Lower lobe of right lung (tissue), 2 donors: ENCODE measurements around the gene TMEM44. TPM values are rescaled to one million over a fixed set of nuclear protein-coding genes. Genes with fewer than 3 reads are reported as not detected.
"Not testable (repeated sequence)": the region's sequence is repeated elsewhere in the genome, so short reads cannot be mapped to it uniquely, and the experiment has no call there.

ENCODE experiments used
- ATAC-seq, 2 donors: fragments of 200-7000 bp; cut with Tn5 transposase; one replicate each; pipeline ENCODE4 v1.9.1; 2020 to 2022; ENCODE audit warnings: mild to moderate bottlenecking in 2 of 2, moderate library complexity in 2 of 2
- DNase-seq: peaks from one replicate; pipeline ENCODE4 v3.0.0-alpha.2; 2020
- H3K27ac ChIP-seq: fragments of 200-600 bp; one replicate; pipeline ENCODE4 v1.8.0; 2022
- H3K27me3 ChIP-seq: fragments of 200-600 bp; one replicate; pipeline ENCODE4 v1.8.0; 2022; ENCODE audit warnings: low read depth
- H3K36me3 ChIP-seq: fragments of 200-600 bp; one replicate; pipeline ENCODE4 v1.8.0; 2022; ENCODE audit warnings: mild to moderate bottlenecking
- H3K4me1 ChIP-seq: fragments of 200-600 bp; one replicate; pipeline ENCODE4 v1.8.0; 2022
- H3K4me3 ChIP-seq: fragments of 200-600 bp; one replicate; pipeline ENCODE4 v1.8.0; 2022; ENCODE audit warnings: mild to moderate bottlenecking
- H3K9me3 ChIP-seq: fragments of 200-600 bp; one replicate; pipeline ENCODE4 v1.8.0; 2022
- intact Hi-C: fragments of 100-400 bp; cut with DNase I; formaldehyde crosslinking; loops from one replicate; pipeline ENCODE4 v1.11.0; 2022
- total RNA-seq: library from RNA; stranded (reverse); fragmentation: NEBNext Ultra II Directional; extraction: Animal tissue kit (Norgen Biotek cat#: 25700); gene quantifications from one replicate; pipeline ENCODE4 v1.2.1, GENCODE V29; 2021
- TF ChIP-seq, protein P1 (sequence below): fragments of 200-600 bp; IDR thresholded peaks from one replicate; pipeline ENCODE4 v1.8.0; 2022; ENCODE audit warnings: antibody characterized with exemption, mild to moderate bottlenecking
- donor health status: DM: no; HTN: yes; CAD: no; lungs with severe emphysema.

The TMEM44 gene
- total RNA-seq, 1 donor from 2014 or later, result 22.7 TPM

- intact Hi-C loops, result no loop called here
- peak overlapping the region; percentile 68 for H3K4me3 ChIP-seq
- peaks cover 10% of the 10 kb centered on the region for H3K4me1 ChIP-seq
- H3K27ac ChIP-seq, result peak overlapping the region; percentile 81
- no peak for DNase-seq
- TF ChIP-seq, protein P1, sequence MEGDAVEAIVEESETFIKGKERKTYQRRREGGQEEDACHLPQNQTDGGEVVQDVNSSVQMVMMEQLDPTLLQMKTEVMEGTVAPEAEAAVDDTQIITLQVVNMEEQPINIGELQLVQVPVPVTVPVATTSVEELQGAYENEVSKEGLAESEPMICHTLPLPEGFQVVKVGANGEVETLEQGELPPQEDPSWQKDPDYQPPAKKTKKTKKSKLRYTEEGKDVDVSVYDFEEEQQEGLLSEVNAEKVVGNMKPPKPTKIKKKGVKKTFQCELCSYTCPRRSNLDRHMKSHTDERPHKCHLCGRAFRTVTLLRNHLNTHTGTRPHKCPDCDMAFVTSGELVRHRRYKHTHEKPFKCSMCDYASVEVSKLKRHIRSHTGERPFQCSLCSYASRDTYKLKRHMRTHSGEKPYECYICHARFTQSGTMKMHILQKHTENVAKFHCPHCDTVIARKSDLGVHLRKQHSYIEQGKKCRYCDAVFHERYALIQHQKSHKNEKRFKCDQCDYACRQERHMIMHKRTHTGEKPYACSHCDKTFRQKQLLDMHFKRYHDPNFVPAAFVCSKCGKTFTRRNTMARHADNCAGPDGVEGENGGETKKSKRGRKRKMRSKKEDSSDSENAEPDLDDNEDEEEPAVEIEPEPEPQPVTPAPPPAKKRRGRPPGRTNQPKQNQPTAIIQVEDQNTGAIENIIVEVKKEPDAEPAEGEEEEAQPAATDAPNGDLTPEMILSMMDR, result no peak
- no peak for ATAC-seq
- no peaks in the 10 kb centered on the region for H3K9me3 ChIP-seq
- peaks cover 15% of the 10 kb centered on the region for H3K36me3 ChIP-seq
- no peaks in the 10 kb centered on the region for H3K27me3 ChIP-seq
Measured at GRCh38 chr3:194632226-194632808, 902 bp downstream of the TMEM44 start.

DNA sequence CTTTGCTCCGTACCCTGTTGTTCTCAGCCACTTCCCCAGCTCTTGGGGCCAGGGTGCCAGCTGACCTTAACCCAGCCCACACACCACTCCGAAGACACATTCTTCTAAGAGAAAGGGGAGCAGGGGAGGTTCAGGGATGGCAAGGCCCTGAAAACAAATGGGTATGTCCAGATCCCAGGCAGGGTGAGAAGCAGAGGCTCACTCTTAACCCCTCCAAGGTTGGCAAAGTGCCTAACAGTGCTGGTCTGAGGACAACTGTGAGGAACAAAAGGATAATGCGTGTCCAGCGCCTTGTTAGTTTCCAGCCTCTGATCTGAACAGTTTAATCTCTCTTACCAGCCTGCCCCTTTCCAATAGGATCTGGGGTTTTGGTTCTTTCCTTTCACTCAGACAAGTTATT lies 1.5 kb downstream of the TMEM44 start:
- peaks cover 20% of the 10 kb centered on the region for H3K36me3 ChIP-seq
- no peaks in the 10 kb centered on the region for H3K27me3 ChIP-seq
- TF ChIP-seq, protein P1, result no peak
- DNase-seq, result no peak
- intact Hi-C loops, result no loop called here
- H3K4me3 ChIP-seq, result peak overlapping the region; percentile 68
- no peaks in the 10 kb centered on the region for H3K9me3 ChIP-seq
- no peak overlapping the region for H3K27ac ChIP-seq
- H3K4me1 ChIP-seq, result peaks cover 10% of the 10 kb centered on the region
- no peak for ATAC-seq

GRCh38 chr3:194630681-194631080 lies 2.5 kb downstream of the TMEM44 start:
- H3K4me1 ChIP-seq, H3K9me3 ChIP-seq, intact Hi-C loops, H3K27me3 ChIP-seq, ATAC-seq, H3K4me3 ChIP-seq, DNase-seq, H3K27ac ChIP-seq: not testable (repeated sequence)
- peaks cover 28% of the 10 kb centered on the region for H3K36me3 ChIP-seq

DNA sequence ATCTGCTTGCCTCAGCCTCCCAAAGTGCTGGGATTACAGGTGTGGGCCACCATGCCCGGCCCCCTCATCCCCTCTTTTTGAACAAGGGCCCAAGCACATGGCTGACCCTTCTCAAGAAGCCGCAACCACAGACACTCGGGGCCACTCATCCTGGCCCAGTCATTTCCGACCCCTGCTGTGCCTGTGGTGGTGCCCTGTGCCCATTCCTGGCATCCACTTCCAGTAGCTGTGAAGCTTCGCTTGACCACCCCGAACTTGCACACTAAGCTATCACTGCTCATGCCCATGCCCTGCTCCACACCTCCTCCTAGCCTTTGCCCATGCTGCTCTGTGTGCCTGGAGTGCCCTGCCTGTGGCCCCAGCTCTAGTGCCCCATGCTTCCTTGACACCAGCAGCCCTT lies 8.3 kb downstream of the TMEM44 start:
- intact Hi-C loops, result no loop called here

DNA sequence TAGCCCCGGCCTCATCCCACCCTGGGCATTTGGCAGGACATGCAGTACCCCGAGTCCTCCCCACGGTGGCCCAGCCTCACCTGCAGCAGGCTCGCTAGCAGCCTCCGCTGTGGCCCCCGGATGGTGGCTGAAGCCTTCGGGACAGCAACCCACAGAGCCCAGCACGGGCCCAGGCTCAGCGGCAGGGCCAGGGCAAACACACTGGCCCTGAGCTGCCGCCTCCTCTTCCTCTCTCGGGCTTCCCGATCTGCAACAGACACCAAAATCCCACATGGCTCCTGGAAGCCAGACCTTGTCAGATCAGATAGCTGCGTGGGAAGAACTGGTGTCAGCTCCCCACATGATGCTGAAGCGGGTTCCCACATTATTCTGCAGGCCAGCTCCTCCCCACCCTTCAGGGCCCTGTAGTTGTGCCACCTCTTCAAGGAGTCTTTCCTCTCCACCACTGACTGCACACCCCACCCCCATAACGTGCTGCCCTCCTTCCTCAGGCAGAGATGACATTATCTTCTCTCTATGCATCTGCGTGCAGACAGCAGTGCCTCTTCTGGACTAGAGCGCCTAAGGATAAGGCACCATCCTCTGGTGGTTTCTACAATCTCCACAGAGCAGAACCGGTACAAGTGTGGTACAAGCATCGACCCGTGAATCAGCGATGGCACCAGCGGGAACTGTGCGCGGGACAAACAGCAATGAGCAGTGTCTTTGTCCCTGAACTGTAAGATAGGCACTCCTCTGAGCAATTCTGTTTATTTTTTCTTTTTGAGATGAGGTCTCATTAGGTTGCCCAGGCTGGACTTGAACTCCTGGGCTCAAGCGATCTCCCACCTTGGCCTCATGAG lies 9.5 kb downstream of the TMEM44 start:
- intact Hi-C loops, result no loop called here
- peaks cover 39% of the 10 kb centered on the region for H3K36me3 ChIP-seq
- ATAC-seq (no peak), DNase-seq (no peak)
- H3K9me3 ChIP-seq, result no peaks in the 10 kb centered on the region
- H3K27ac ChIP-seq, result no peak overlapping the region
- TF ChIP-seq, protein P1, result no peak
- H3K27me3 ChIP-seq, result no peaks in the 10 kb centered on the region
- no peaks in the 10 kb centered on the region for H3K4me1 ChIP-seq
- no peak overlapping the region for H3K4me3 ChIP-seq

More for the DNA sequence above, 8.3 kb downstream of the TMEM44 start:
- no peaks in the 10 kb centered on the region for H3K9me3 ChIP-seq
- TF ChIP-seq, protein P1, result no peak
- ATAC-seq, result no peak
- DNase-seq, result no peak
- H3K27ac ChIP-seq, result no peak overlapping the region
- no peaks in the 10 kb centered on the region for H3K27me3 ChIP-seq
- H3K36me3 ChIP-seq, result peaks cover 43% of the 10 kb centered on the region
- no peak overlapping the region for H3K4me3 ChIP-seq
- no peaks in the 10 kb centered on the region for H3K4me1 ChIP-seq
